HG03159 (cell line): ENCODE data around the gene FUOM.
"Not testable (repeated sequence)": the region's sequence is repeated elsewhere in the genome, so short reads cannot be mapped to it uniquely, and the experiment has no call there.

Source experiments
- ATAC-seq: cut with Tn5 transposase; IDR thresholded peaks from one replicate; pipeline ENCODE4 v1.9.1; 2021; ENCODE audit warnings: mild to moderate bottlenecking, moderate library complexity; ENCODE audit not compliant: unreplicated experiment

Gene FUOM

GRCh38 chr10:133388973-133389818 lies 31.4 kb upstream of the FUOM start:
- peak; percentile 87 for ATAC-seq

GRCh38 chr10:133388236-133388972 lies 30.6 kb upstream of the FUOM start:
- ATAC-seq: no peak

- not testable (repeated sequence) for ATAC-seq
These were observed 29.1 kb upstream of the FUOM start for GRCh38 chr10:133386951-133387350.

GRCh38 chr10:133385214-133385613 lies 27.4 kb upstream of the FUOM start:
- no peak for ATAC-seq

- ATAC-seq: no peak
These were observed 26.3 kb upstream of the FUOM start for GRCh38 chr10:133384071-133384470.

- ATAC-seq: no peak
These were observed 25.7 kb upstream of the FUOM start for GRCh38 chr10:133383551-133383950.

- no peak for ATAC-seq
These were observed 23.2 kb upstream of the FUOM start for GRCh38 chr10:133381036-133381435.

- ATAC-seq: no peak
These were observed 22.2 kb upstream of the FUOM start for GRCh38 chr10:133379801-133380666.

- ATAC-seq: peak; percentile 49
These were observed 21.5 kb upstream of the FUOM start, which contains the start of gene PAOX for GRCh38 chr10:133379152-133379800. Gene PAOX, plus strand, starts transcription at chr10:133379262. Its CDS starts 55 bp downstream, at chr10:133379317.

GRCh38 chr10:133378251-133379096 lies 20.7 kb upstream of the FUOM start:
- peak; percentile 35 for ATAC-seq

GRCh38 chr10:133377818-133378250 lies 20.0 kb upstream of the FUOM start:
- no peak for ATAC-seq

- ATAC-seq: no peak
These were observed 19.4 kb upstream of the FUOM start for GRCh38 chr10:133377025-133377817.

- not testable (repeated sequence) for ATAC-seq
These were observed 18.4 kb upstream of the FUOM start for GRCh38 chr10:133376183-133376582.

- no peak for ATAC-seq
These were observed 17.7 kb upstream of the FUOM start for GRCh38 chr10:133375357-133376115.

- peak; percentile 95 for ATAC-seq
These were observed 15.6 kb upstream of the FUOM start, which contains the start of gene ECHS1 for GRCh38 chr10:133373174-133374090. Gene ECHS1, minus strand, starts transcription at chr10:133373354. Its CDS starts 21 bp downstream, at chr10:133373333.

GRCh38 chr10:133372507-133372906 lies 14.7 kb upstream of the FUOM start:
- ATAC-seq: no peak
